A549 treated with CORT108297 at 1 μM for 4 hours (cell line): ENCODE results near the gene SOD2. TPM values are rescaled to one million over a fixed set of nuclear protein-coding genes. Genes with fewer than 3 reads are reported as not detected.

Source experiments
- total RNA-seq: library from RNA; stranded (reverse); fragments of 200-300 nt; extraction: Qiagen RNA extraction; gene quantifications from 5 replicates; pipeline ENCODE4 v1.2.3, GENCODE V29; 2022

SOD2 gene
- total RNA-seq: 145 to 202 TPM (median 184 TPM) in 5 replicates

DNA sequence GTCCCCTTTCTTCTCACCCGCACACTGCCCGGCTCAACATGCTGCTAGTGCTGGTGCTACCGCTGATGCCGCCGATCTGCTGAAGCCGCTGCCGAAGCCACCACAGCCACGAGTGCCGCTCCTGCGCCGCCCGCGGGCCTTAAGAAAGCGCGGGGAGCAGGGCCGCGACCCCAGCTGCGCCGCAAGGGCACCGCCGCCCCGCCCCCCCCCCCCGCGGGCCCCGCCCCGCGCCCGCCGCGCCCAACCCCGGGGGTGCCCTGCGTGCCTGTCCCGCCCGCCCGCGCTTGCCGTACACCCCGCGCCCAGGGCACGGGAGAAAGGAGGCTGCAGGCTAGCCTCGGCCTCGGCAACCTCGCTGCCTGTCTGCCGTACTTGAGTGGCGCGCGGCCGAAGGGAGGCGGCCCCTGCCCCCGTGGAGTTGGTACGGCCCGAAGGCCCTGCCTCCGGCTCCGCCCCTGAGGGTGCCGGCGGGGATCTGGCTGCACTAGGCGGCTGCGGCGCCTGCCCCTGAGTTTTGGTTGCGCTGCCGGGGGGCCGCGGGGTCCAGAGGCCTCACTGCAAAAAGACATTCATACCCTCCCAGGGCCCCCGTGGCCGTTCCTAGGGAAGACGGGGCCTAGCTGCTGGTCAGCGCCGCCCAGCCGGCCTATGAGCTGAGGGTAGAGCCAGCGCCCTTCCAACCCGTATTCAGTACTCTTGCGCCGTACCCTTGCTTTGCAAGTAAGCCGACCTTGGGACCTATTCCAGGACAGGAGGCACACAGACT lies at the start of gene SOD2:
Gene SOD2, minus strand, starts transcription at position 114 of the 766 bp plus-strand sequence. Its CDS starts 74 bp downstream, at position 40.

DNA sequence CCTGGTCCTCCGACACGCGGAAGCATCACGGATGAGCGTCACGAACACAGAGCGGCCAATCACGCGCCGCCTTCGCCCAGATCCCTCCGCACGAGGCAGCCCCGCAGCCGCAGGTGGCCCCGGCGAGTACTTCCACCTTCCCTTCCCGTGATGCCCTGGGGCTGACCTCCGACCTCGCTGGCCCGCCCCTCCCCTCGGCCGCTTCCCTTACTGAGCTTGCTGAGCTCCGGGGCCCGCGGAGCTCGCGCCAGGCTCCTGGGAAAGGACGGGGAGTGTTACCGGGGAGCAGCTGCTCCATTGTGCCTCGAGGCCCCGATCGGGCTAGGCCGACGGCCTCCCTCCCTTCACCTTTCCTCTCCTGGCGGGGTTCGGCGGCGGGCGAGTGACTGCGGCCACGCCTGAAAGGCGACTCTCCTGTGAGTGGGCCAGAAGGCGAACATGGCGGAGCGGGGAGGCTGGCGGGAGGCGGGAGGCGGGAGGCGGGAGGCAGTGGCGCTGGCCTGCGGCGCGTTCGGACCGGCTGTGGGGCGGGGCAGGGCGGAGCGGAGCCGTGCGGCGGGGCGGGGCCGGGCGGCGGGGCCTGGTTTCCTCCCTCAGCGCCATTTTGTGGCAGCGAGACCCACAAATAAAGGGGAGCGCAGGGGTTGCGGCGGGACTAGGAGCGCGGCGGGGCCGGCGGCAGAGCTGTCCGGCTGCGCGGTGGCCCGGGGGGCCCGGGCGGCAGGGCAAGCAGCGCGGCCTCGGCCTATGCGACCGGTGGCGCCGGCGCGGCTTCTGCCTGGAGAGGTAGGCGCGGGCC lies 34.1 kb upstream of the SOD2 start, which contains the start of gene WTAP:
Gene WTAP, plus strand, starts transcription at position 589 of the 799 bp plus-strand sequence. CDS start 8,760 bp downstream, outside the sequence.

Other genes with a start within 250 kb of the SOD2 start
- gene WTAP, start 34.3 kb upstream of the SOD2 start, total RNA-seq: 62.6 to 77.9 TPM (median 69.8 TPM) in 5 replicates
- 24.6 to 29.5 TPM (median 27.0 TPM) in 5 replicates for gene ACAT2, start 68.8 kb upstream of the SOD2 start, total RNA-seq
- 218 to 255 TPM (median 232 TPM) in 5 replicates for gene TCP1, start 96.4 kb upstream of the SOD2 start, total RNA-seq
- 84.9 to 103 TPM (median 90.6 TPM) in 5 replicates for gene MRPL18, start 97.2 kb upstream of the SOD2 start, total RNA-seq
- 0.06 to 0.13 TPM (median 0.07 TPM) in 5 replicates for gene PNLDC1, start 107.0 kb upstream of the SOD2 start, total RNA-seq
- gene MAS1, start 197.7 kb upstream of the SOD2 start, total RNA-seq: not detected in 5 replicates